ENCODE results near the gene AGER. TPM values are rescaled to one million over a fixed set of nuclear protein-coding genes. Genes with fewer than 3 reads are reported as not detected.

Gene AGER
- total and polyA plus RNA-seq, 9 of the 15 experiments (the other 6 are each of a cell fraction or from before 2014, with no cell fraction given) = 1.2 to 11.5 (median 4.1) TPM

DNA sequence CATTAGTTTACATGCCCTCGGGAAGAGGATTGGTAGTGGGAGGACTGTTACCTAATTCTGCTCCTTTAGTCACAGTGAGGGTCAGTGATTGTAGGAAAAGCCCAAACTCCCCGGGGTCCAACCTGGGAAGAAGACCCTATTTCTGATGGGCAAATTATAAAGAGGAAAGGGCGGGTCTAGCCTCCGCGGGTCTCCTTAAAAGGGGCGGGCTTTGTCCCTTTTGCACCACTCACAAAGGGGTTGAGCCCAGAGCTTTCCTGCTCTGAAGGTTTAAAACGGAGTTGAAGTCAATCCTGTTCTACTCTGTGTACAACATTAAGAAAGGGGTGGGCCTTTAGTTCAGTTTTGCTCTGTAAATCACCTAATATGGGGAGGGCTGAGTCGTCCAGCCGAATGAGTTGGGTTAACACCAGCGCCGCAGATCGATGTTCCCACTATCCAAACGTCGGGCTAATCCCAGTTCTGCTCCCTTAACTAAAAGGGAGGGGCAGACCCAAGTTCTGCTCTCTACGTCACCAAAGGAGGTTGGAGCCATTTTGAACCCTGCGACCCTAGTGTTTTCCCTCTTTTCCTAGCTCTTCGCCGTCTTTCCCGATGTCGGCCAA, 6.8 kb downstream of the AGER start (continued):
- TF ChIP-seq, protein P1, sequence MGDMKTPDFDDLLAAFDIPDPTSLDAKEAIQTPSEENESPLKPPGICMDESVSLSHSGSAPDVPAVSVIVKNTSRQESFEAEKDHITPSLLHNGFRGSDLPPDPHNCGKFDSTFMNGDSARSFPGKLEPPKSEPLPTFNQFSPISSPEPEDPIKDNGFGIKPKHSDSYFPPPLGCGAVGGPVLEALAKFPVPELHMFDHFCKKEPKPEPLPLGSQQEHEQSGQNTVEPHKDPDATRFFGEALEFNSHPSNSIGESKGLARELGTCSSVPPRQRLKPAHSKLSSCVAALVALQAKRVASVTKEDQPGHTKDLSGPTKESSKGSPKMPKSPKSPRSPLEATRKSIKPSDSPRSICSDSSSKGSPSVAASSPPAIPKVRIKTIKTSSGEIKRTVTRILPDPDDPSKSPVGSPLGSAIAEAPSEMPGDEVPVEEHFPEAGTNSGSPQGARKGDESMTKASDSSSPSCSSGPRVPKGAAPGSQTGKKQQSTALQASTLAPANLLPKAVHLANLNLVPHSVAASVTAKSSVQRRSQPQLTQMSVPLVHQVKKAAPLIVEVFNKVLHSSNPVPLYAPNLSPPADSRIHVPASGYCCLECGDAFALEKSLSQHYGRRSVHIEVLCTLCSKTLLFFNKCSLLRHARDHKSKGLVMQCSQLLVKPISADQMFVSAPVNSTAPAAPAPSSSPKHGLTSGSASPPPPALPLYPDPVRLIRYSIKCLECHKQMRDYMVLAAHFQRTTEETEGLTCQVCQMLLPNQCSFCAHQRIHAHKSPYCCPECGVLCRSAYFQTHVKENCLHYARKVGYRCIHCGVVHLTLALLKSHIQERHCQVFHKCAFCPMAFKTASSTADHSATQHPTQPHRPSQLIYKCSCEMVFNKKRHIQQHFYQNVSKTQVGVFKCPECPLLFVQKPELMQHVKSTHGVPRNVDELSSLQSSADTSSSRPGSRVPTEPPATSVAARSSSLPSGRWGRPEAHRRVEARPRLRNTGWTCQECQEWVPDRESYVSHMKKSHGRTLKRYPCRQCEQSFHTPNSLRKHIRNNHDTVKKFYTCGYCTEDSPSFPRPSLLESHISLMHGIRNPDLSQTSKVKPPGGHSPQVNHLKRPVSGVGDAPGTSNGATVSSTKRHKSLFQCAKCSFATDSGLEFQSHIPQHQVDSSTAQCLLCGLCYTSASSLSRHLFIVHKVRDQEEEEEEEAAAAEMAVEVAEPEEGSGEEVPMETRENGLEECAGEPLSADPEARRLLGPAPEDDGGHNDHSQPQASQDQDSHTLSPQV (IDR thresholded peaks at IDR 0.05) = peak; percentile 69; the same call in 1 of the 2 replicates
- TF ChIP-seq CEBPG (CRISPR knock-in tag; IDR thresholded peaks at IDR 0.05) (no peak), CEBPG (tag; conservative IDR thresholded peaks at IDR 0.05 in 1 of 2, IDR thresholded peaks at IDR 0.05 in 1 of 2) (0 out of 4 replicates have a peak, but pooled peaks of 1 of the 2 experiments have one; percentile 7), TCFL5 (CRISPR knock-in tag; conservative IDR thresholded peaks at IDR 0.05) (0 out of 2 replicates have a peak, but pooled peaks have one; percentile 55), BHLHE40 (IDR thresholded peaks at IDR 0.05; ENCODE audit: low read length) (no peak), ARHGAP35 (IDR thresholded peaks at IDR 0.05; ENCODE audit: partially characterized antibody) (no peak), ZNF561 (CRISPR knock-in tag; conservative IDR thresholded peaks at IDR 0.05) (no peak), MYC (IDR thresholded peaks at IDR 0.05; ENCODE audit: low read depth, low read length) (peak; percentile 4; the same call in 1 of the 2 replicates), MYC (CRISPR knock-in tag; IDR thresholded peaks at IDR 0.05; ENCODE audit: borderline replicate concordance, low read depth) (peak; percentile 46; the same call in 1 of the 2 replicates), HDAC6 (IDR thresholded peaks at IDR 0.05; ENCODE audit: low read depth, low read length) (no peak), HOXB6 (CRISPR knock-in tag; IDR thresholded peaks at IDR 0.05; ENCODE audit: borderline replicate concordance) (no peak), SMARCA4 (IDR thresholded peaks at IDR 0.05) (no peak), NR4A1 (CRISPR knock-in tag; IDR thresholded peaks at IDR 0.05) (no peak), NR4A1 (tag; IDR thresholded peaks at IDR 0.05) (peak; percentile 54; the same call in 1 of the 2 replicates), TAF1 (IDR thresholded peaks at IDR 0.05; ENCODE audit: control insufficient read depth, extremely low read depth, insufficient read depth, low read length, severe bottlenecking) (peak; percentile 18), SAFB2 (IDR thresholded peaks at IDR 0.05; ENCODE audit: borderline replicate concordance, low read depth, low read length, severe bottlenecking) (no peak), DACH1 (IDR thresholded peaks at IDR 0.05; ENCODE audit: partially characterized antibody) (no peak), RBM15 (IDR thresholded peaks at IDR 0.05; ENCODE audit: insufficient read depth, low read length) (no peak), ZNF644 (tag; IDR thresholded peaks at IDR 0.05; ENCODE audit: low read depth) (peak; percentile 57; the same call in 1 of the 2 replicates), ZNF23 (CRISPR knock-in tag; IDR thresholded peaks at IDR 0.05) (no peak)
- TF ChIP-seq, protein P2, sequence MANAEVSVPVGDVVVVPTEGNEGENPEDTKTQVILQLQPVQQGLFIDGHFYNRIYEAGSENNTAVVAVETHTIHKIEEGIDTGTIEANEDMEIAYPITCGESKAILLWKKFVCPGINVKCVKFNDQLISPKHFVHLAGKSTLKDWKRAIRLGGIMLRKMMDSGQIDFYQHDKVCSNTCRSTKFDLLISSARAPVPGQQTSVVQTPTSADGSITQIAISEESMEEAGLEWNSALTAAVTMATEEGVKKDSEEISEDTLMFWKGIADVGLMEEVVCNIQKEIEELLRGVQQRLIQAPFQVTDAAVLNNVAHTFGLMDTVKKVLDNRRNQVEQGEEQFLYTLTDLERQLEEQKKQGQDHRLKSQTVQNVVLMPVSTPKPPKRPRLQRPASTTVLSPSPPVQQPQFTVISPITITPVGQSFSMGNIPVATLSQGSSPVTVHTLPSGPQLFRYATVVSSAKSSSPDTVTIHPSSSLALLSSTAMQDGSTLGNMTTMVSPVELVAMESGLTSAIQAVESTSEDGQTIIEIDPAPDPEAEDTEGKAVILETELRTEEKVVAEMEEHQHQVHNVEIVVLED (CRISPR knock-in tag; IDR thresholded peaks at IDR 0.05) = 0 out of 2 replicates have a peak, but pooled peaks have one; percentile 30
- TF ChIP-seq, protein P3, sequence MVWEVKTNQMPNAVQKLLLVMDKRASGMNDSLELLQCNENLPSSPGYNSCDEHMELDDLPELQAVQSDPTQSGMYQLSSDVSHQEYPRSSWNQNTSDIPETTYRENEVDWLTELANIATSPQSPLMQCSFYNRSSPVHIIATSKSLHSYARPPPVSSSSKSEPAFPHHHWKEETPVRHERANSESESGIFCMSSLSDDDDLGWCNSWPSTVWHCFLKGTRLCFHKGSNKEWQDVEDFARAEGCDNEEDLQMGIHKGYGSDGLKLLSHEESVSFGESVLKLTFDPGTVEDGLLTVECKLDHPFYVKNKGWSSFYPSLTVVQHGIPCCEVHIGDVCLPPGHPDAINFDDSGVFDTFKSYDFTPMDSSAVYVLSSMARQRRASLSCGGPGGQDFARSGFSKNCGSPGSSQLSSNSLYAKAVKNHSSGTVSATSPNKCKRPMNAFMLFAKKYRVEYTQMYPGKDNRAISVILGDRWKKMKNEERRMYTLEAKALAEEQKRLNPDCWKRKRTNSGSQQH (CRISPR knock-in tag; IDR thresholded peaks at IDR 0.05) = no peak
